ENCODE data around the gene SPSB1. TPM values are rescaled to one million over a fixed set of nuclear protein-coding genes. Genes with fewer than 3 reads are reported as not detected.

SPSB1 gene
- total RNA-seq, 1 donor from 2014 or later = 14.7 TPM

- intact Hi-C loops (cut with DNase I) = no loop called here
- H3K36me3 ChIP-seq = peaks cover 4% of the 10 kb centered on the region
- H3K27me3 ChIP-seq (ENCODE audit: low read depth) = no peaks in the 10 kb centered on the region
- TF ChIP-seq CTCF (IDR thresholded peaks at IDR 0.05) = no peak
- H3K4me1 ChIP-seq = peaks cover 9% of the 10 kb centered on the region
- ATAC-seq = peak; percentile 84 to 89
- no peak overlapping the region for H3K27ac ChIP-seq
- no peak overlapping the region for H3K4me3 ChIP-seq
- peak; percentile 85 for DNase-seq
- H3K9me3 ChIP-seq = no peaks in the 10 kb centered on the region
Measured at GRCh38 chr1:9275567-9276034, 17.1 kb upstream of the SPSB1 start.

GRCh38 chr1:9278116-9278515, 14.6 kb upstream of the SPSB1 start:
- intact Hi-C loops (cut with DNase I) = no loop called here
- DNase-seq = no peak
- no peak for ATAC-seq
- TF ChIP-seq CTCF (IDR thresholded peaks at IDR 0.05) = no peak
- Histone ChIP-seq H3K4me1 (peaks cover 14% of the 10 kb centered on the region), H3K4me3 (no peak overlapping the region), H3K9me3 (no peaks in the 10 kb centered on the region), H3K36me3 (peaks cover 4% of the 10 kb centered on the region), H3K27me3 (ENCODE audit: low read depth) (peaks cover 5% of the 10 kb centered on the region), H3K27ac (no peak overlapping the region)

- TF ChIP-seq CTCF (IDR thresholded peaks at IDR 0.05) = no peak
- H3K4me3 ChIP-seq = no peak overlapping the region
- peaks cover 5% of the 10 kb centered on the region for H3K27me3 ChIP-seq (ENCODE audit: low read depth)
- H3K36me3 ChIP-seq = peaks cover 4% of the 10 kb centered on the region
- peaks cover 14% of the 10 kb centered on the region for H3K4me1 ChIP-seq
- intact Hi-C loops (cut with DNase I) = no loop called here
- H3K9me3 ChIP-seq = no peaks in the 10 kb centered on the region
- DNase-seq (no peak), ATAC-seq (no peak)
- H3K27ac ChIP-seq = no peak overlapping the region
Measured at GRCh38 chr1:9278585-9279153, 14.0 kb upstream of the SPSB1 start.

- H3K9me3 ChIP-seq = no peaks in the 10 kb centered on the region
- TF ChIP-seq CTCF (IDR thresholded peaks at IDR 0.05) = no peak
- peak in 1 of 2 donors; percentile 20 for ATAC-seq
- H3K27ac ChIP-seq = no peak overlapping the region
- peaks cover 14% of the 10 kb centered on the region for H3K4me1 ChIP-seq
- DNase-seq = no peak
- peaks cover 4% of the 10 kb centered on the region for H3K36me3 ChIP-seq
- peaks cover 5% of the 10 kb centered on the region for H3K27me3 ChIP-seq (ENCODE audit: low read depth)
- intact Hi-C loops (cut with DNase I) = no loop called here
- no peak overlapping the region for H3K4me3 ChIP-seq
Measured at GRCh38 chr1:9279172-9279840, 13.4 kb upstream of the SPSB1 start.

GRCh38 chr1:9280015-9280860, 12.5 kb upstream of the SPSB1 start:
- H3K4me3 ChIP-seq = no peak overlapping the region
- H3K36me3 ChIP-seq = peaks cover 4% of the 10 kb centered on the region
- peaks cover 14% of the 10 kb centered on the region for H3K4me1 ChIP-seq
- ATAC-seq = peak; percentile 32 to 52
- no peak for TF ChIP-seq CTCF (IDR thresholded peaks at IDR 0.05)
- H3K9me3 ChIP-seq = peaks cover 3% of the 10 kb centered on the region
- intact Hi-C loops (cut with DNase I) = loop anchor here (10.0 kb wide), 1 partner anchor 175 kb away; no protein-coding TSS in a partner anchor
- no peak overlapping the region for H3K27ac ChIP-seq
- no peak for DNase-seq
- H3K27me3 ChIP-seq (ENCODE audit: low read depth) = peaks cover 5% of the 10 kb centered on the region
